ENCODE data around the gene CBLN2. TPM values are rescaled to one million over a fixed set of nuclear protein-coding genes. Genes with fewer than 3 reads are reported as not detected.

The CBLN2 gene
- total RNA-seq, 2 experiments from 2014 or later, result not detected

DNA sequence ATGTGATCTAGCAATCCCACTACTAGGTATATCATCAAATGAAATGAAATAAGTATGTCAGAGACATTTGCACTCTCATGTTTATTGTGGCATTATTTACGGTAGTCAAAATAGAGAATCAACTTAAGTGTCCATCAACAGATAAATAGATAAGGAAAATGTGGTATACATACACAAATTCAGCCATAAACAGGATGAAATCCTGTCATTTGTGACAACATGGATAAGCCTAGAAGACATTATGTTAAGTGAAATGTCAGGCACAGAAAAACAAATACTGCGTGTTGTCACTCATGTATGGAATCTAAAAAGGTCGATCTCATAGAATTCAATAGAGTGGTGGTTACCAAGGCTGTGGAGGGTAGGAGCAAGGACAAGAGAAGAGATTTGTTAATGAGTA lies 22.1 kb upstream of the CBLN2 start:
- Mint-ChIP-seq H3K9me3 (peaks cover 10% of the 10 kb centered on the region), H3K27ac (no peak overlapping the region), H3K4me3 (no peak overlapping the region), H3K4me1 (ENCODE audit: low read depth) (no peaks in the 10 kb centered on the region), H3K36me3 (ENCODE audit: low read depth) (no peaks in the 10 kb centered on the region), H3K27me3 (no peaks in the 10 kb centered on the region)
- intact Hi-C loops (cut with micrococcal nuclease), result no loop called here
- no peak for ATAC-seq
- CTCF ChIA-PET, result no interaction called here
- DNase-seq, result no peak
- POLR2A ChIA-PET, result no interaction called here
- TF ChIP-seq, protein P1, sequence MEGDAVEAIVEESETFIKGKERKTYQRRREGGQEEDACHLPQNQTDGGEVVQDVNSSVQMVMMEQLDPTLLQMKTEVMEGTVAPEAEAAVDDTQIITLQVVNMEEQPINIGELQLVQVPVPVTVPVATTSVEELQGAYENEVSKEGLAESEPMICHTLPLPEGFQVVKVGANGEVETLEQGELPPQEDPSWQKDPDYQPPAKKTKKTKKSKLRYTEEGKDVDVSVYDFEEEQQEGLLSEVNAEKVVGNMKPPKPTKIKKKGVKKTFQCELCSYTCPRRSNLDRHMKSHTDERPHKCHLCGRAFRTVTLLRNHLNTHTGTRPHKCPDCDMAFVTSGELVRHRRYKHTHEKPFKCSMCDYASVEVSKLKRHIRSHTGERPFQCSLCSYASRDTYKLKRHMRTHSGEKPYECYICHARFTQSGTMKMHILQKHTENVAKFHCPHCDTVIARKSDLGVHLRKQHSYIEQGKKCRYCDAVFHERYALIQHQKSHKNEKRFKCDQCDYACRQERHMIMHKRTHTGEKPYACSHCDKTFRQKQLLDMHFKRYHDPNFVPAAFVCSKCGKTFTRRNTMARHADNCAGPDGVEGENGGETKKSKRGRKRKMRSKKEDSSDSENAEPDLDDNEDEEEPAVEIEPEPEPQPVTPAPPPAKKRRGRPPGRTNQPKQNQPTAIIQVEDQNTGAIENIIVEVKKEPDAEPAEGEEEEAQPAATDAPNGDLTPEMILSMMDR (IDR thresholded peaks at IDR 0.05), result no peak

DNA sequence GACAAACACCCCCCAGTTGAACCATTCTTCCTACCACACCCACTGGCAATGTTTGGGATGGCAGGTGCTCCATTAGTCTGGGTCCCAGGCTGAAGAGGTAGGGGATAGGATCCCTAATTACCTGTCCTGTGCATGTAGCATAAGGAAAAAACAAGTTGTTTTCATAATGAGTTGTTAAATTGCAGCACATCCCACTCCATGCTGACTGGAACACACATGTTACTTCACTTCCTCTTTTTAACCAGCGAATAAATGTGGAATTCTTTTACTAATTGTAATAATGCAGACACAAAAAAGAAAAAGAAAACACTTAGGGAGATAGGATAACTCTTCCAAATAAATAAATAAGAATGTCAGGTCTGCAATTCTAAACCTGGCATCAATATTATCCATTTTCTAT lies 11.8 kb upstream of the CBLN2 start:
- H3K9me3 Mint-ChIP-seq, result no peaks in the 10 kb centered on the region
- peaks cover 1% of the 10 kb centered on the region for H3K27me3 Mint-ChIP-seq
- intact Hi-C loops (cut with micrococcal nuclease), result no loop called here
- ATAC-seq, result no peak
- H3K27ac Mint-ChIP-seq, result no peak overlapping the region
- H3K36me3 Mint-ChIP-seq (ENCODE audit: low read depth), result no peaks in the 10 kb centered on the region
- CTCF ChIA-PET, result no interaction called here
- DNase-seq, result no peak
- no peak overlapping the region for H3K4me3 Mint-ChIP-seq
- H3K4me1 Mint-ChIP-seq (ENCODE audit: low read depth), result peaks cover 5% of the 10 kb centered on the region
- TF ChIP-seq, protein P1 (IDR thresholded peaks at IDR 0.05), result no peak
- POLR2A ChIA-PET, result no interaction called here

- no peaks in the 10 kb centered on the region for H3K36me3 Mint-ChIP-seq (ENCODE audit: low read depth)
- intact Hi-C loops (cut with micrococcal nuclease), result no loop called here
- no peaks in the 10 kb centered on the region for H3K9me3 Mint-ChIP-seq
- DNase-seq (no peak), ATAC-seq (no peak)
- CTCF ChIA-PET, result no interaction called here
- peaks cover 1% of the 10 kb centered on the region for H3K27me3 Mint-ChIP-seq
- TF ChIP-seq, protein P1 (IDR thresholded peaks at IDR 0.05), result no peak
- no peak overlapping the region for H3K4me3 Mint-ChIP-seq
- H3K27ac Mint-ChIP-seq, result no peak overlapping the region
- POLR2A ChIA-PET, result no interaction called here
- peaks cover 5% of the 10 kb centered on the region for H3K4me1 Mint-ChIP-seq (ENCODE audit: low read depth)
Measured at GRCh38 chr18:72555101-72555500, 11.0 kb upstream of the CBLN2 start.

- no peak for ATAC-seq
Measured at GRCh38 chr18:72543357-72544055, 636 bp downstream of the CBLN2 start.

GRCh38 chr18:72542984-72543356 lies 1.2 kb downstream of the CBLN2 start:
- intact Hi-C loops (cut with micrococcal nuclease), result no loop called here
- peaks cover 6% of the 10 kb centered on the region for H3K4me1 Mint-ChIP-seq (ENCODE audit: low read depth)
- DNase-seq (no peak), ATAC-seq (no peak)
- H3K9me3 Mint-ChIP-seq, result no peaks in the 10 kb centered on the region
- peaks cover 34% of the 10 kb centered on the region for H3K27me3 Mint-ChIP-seq
- TF ChIP-seq, protein P1 (IDR thresholded peaks at IDR 0.05), result no peak
- ChIA-PET POLR2A (no interaction called here), CTCF (interaction anchor here (0.6 to 1.3 kb wide), 3 partner anchors 17 to 1870 kb away, joined by 3 to 5 read pairs (median 3); no protein-coding TSS in a partner anchor)
- H3K36me3 Mint-ChIP-seq (ENCODE audit: low read depth), result no peaks in the 10 kb centered on the region
- no peak overlapping the region for H3K27ac Mint-ChIP-seq
- no peak overlapping the region for H3K4me3 Mint-ChIP-seq

More at GRCh38 chr18:72543357-72544055, 636 bp downstream of the CBLN2 start:
- Mint-ChIP-seq H3K27me3 (peaks cover 34% of the 10 kb centered on the region), H3K36me3 (ENCODE audit: low read depth) (no peaks in the 10 kb centered on the region), H3K9me3 (no peaks in the 10 kb centered on the region), H3K27ac (no peak overlapping the region), H3K4me1 (ENCODE audit: low read depth) (peaks cover 6% of the 10 kb centered on the region), H3K4me3 (no peak overlapping the region)
- ChIA-PET CTCF (interaction anchor here (0.6 to 1.3 kb wide), 5 partner anchors 17 to 1870 kb away, joined by 3 to 5 read pairs (median 3); no protein-coding TSS in a partner anchor), POLR2A (no interaction called here)
- intact Hi-C loops (cut with micrococcal nuclease), result no loop called here
- TF ChIP-seq, protein P1 (IDR thresholded peaks at IDR 0.05), result no peak
- DNase-seq, result no peak

Measured in activated CD8-positive, alpha-beta T cell treated with anti-CD3 and anti-CD28 coated beads for 36 hours (primary cell).